GM19438 (cell line): ENCODE results near the gene PTPN7.
"Not testable (repeated sequence)": the region's sequence is repeated elsewhere in the genome, so short reads cannot be mapped to it uniquely, and the experiment has no call there.

Experiments used
- ATAC-seq: cut with Tn5 transposase; IDR thresholded peaks from one replicate; pipeline ENCODE4 v1.9.1; 2021; ENCODE audit warnings: low read depth; ENCODE audit not compliant: unreplicated experiment

PTPN7 gene

GRCh38 chr1:202154148-202154765, 6.1 kb downstream of the PTPN7 start:
- no peak for ATAC-seq

- no peak for ATAC-seq
Measured at GRCh38 chr1:202153284-202153683, 7.1 kb downstream of the PTPN7 start.

- ATAC-seq, result no peak
Measured at GRCh38 chr1:202152399-202152798, 8.0 kb downstream of the PTPN7 start.

GRCh38 chr1:202151045-202151444, 9.4 kb downstream of the PTPN7 start:
- ATAC-seq, result no peak

- no peak for ATAC-seq
Measured at GRCh38 chr1:202150602-202151001, 9.8 kb downstream of the PTPN7 start.

- ATAC-seq, result no peak
Measured at GRCh38 chr1:202150187-202150586, 10.2 kb downstream of the PTPN7 start.

- no peak for ATAC-seq
Measured at GRCh38 chr1:202149566-202149965, 10.8 kb downstream of the PTPN7 start.

GRCh38 chr1:202148391-202148790, 12.0 kb downstream of the PTPN7 start:
- no peak for ATAC-seq

- no peak for ATAC-seq
Measured at GRCh38 chr1:202146993-202147392, 13.4 kb downstream of the PTPN7 start.

GRCh38 chr1:202146279-202146678, 14.1 kb downstream of the PTPN7 start:
- no peak for ATAC-seq

GRCh38 chr1:202145744-202146140, 14.7 kb downstream of the PTPN7 start:
- ATAC-seq, result not testable (repeated sequence)

GRCh38 chr1:202145068-202145743, 15.2 kb downstream of the PTPN7 start:
- ATAC-seq, result no peak

- peak; percentile 53 for ATAC-seq
Measured at GRCh38 chr1:202144402-202145067, 15.9 kb downstream of the PTPN7 start, which contains the start of gene ARL8A. ARL8A (minus strand) TSS chr1:202144737; CDS start chr1:202144572, 165 bp downstream.

- ATAC-seq, result peak; percentile 48
Measured at GRCh38 chr1:202143768-202144401, 16.5 kb downstream of the PTPN7 start.

GRCh38 chr1:202143011-202143767, 17.2 kb downstream of the PTPN7 start:
- ATAC-seq, result peak; percentile 13

- not testable (repeated sequence) for ATAC-seq
Measured at GRCh38 chr1:202141468-202141867, 18.9 kb downstream of the PTPN7 start.

GRCh38 chr1:202140833-202141232, 19.6 kb downstream of the PTPN7 start:
- ATAC-seq, result no peak

GRCh38 chr1:202135221-202135721, 25.1 kb downstream of the PTPN7 start:
- ATAC-seq, result peak; percentile 55

- no peak for ATAC-seq
Measured at GRCh38 chr1:202134645-202135172, 25.7 kb downstream of the PTPN7 start.

- no peak for ATAC-seq
Measured at GRCh38 chr1:202133989-202134388, 26.4 kb downstream of the PTPN7 start.
